Measurements from ENCODE around the gene SMIM23.

Gene SMIM23

DNA sequence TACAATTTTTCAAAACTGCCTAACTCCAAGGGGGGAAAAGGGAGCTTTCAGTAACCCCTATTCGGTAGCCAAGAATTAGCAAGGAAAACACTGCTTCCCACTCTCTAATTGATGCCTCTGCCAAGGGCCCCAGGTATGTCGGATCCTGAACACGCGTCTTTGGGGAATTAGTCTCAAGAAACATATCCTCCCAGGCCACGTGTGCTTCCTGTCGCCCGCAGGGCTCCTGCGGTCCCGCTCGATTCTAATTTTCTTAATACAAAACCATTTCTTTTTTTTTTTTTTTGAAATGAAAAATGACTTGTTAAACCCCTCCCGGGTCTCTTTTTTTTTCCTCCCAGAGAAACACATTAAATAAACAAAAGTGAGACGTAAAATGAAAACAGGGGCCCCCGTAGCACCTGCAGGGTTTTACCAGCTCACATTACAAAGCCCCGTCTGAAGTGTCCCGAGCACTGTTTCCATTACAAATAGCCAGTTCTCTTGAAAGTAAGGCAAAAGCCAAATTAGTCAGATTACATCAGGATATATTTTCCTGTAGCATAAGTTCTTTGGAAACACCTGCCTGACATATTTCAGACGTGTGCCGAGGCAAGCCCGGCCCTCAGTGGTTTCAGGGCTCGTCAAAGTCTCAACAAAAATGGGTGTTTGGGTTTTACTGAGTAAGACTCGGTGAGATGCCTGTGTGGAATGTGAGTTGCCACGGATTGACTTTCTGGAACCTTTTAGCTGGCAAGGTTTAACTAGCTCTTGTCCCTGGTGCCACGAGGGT is 21.5 kb downstream of the SMIM23 start:
- no peak for DNase-seq (ENCODE audit: low spot score)
- in situ Hi-C loops (cut with MboI; ENCODE audit: low sequenced_read_pairs, unreplicated experiment) = no loop called here
- TF ChIP-seq, protein P1, sequence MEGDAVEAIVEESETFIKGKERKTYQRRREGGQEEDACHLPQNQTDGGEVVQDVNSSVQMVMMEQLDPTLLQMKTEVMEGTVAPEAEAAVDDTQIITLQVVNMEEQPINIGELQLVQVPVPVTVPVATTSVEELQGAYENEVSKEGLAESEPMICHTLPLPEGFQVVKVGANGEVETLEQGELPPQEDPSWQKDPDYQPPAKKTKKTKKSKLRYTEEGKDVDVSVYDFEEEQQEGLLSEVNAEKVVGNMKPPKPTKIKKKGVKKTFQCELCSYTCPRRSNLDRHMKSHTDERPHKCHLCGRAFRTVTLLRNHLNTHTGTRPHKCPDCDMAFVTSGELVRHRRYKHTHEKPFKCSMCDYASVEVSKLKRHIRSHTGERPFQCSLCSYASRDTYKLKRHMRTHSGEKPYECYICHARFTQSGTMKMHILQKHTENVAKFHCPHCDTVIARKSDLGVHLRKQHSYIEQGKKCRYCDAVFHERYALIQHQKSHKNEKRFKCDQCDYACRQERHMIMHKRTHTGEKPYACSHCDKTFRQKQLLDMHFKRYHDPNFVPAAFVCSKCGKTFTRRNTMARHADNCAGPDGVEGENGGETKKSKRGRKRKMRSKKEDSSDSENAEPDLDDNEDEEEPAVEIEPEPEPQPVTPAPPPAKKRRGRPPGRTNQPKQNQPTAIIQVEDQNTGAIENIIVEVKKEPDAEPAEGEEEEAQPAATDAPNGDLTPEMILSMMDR (IDR thresholded peaks at IDR 0.05; ENCODE audit: borderline replicate concordance, control extremely low read depth, extremely low read depth, insufficient read depth, missing control alignments) = no peak

DNA sequence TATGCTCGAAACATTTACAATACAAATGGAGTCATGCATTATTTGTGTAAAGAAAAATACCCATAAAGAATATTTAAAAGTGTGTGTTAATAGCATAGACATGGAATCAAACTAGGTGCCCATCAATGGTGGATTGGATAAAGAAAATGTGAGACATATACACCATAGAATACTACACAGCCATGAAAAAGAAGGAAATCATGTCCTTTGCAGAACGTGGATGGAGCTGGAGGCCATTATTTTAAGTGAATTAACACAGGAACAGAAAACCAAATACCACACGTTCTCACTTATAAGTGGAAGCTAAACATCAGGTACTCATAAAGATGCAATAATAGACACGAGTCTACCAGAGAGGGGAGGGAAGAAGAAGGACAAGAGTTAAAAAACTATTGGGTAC is 22.8 kb downstream of the SMIM23 start:
- TF ChIP-seq, protein P1 (IDR thresholded peaks at IDR 0.05; ENCODE audit: borderline replicate concordance, control extremely low read depth, extremely low read depth, insufficient read depth, missing control alignments) = no peak
- DNase-seq (ENCODE audit: low spot score) = no peak
- in situ Hi-C loops (cut with MboI; ENCODE audit: low sequenced_read_pairs, unreplicated experiment) = no loop called here

DNA sequence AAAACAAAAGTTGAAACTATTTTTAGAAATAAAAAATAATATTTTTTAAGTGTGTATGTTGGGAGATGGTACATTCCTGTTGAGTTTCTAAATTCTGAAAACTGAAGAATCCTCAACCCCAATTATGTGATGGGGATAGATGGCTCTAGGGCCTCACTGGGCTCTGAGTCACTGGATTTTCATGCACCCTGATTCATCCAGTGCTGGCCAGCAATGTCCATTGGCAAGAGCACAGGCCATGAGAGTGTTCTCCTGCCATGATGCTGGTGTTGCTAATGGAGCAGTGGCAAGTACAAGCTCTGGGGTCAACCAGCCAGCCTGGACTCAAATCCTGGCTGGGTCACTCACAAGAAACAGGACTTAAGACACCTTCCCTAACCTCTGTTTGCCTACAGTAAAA is 23.3 kb downstream of the SMIM23 start:
- TF ChIP-seq, protein P1 (IDR thresholded peaks at IDR 0.05; ENCODE audit: borderline replicate concordance, control extremely low read depth, extremely low read depth, insufficient read depth, missing control alignments) = no peak
- in situ Hi-C loops (cut with MboI; ENCODE audit: low sequenced_read_pairs, unreplicated experiment) = no loop called here
- no peak for DNase-seq (ENCODE audit: low spot score)

DNA sequence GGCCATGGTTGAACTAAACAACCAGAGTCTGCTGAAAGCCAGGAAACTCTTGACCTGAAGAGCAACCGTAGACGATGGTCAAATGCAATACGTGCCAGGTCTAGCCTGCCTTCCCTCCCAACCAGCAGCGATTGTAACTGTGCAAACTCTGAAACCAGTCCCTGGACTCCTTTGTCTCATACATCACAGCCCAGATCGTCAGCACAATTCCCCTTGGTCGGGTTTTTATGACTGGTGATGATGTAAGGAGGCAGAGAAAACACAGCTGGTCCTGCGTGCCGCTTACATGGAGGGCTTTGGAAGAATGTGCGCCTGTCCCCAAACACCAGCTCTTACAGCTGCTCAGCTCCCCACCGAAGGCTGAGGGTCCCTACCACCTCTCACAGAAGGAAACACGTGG is 24.6 kb downstream of the SMIM23 start:
- no peak for DNase-seq (ENCODE audit: low spot score)
- TF ChIP-seq, protein P1 (IDR thresholded peaks at IDR 0.05; ENCODE audit: borderline replicate concordance, control extremely low read depth, extremely low read depth, insufficient read depth, missing control alignments) = no peak
- in situ Hi-C loops (cut with MboI; ENCODE audit: low sequenced_read_pairs, unreplicated experiment) = no loop called here

DNA sequence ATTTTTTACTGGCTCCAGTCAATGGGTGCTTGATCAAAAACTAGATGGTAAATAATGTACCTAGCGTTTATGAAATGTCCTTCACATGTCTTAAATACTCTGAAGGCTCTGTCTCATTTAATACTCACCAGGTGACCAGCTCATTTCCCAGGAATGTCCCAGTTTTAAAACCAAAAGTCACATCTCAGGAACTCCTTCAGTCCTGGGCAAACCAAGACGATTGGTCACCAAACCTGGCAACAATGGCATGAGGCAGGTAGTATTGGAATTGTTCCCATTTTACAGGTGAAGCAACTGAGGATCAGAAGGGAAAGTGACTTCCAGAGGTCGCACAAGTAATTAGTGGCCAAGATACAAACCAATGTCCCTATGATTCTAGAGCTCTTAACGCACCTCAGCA is 27.7 kb downstream of the SMIM23 start:
- DNase-seq (ENCODE audit: low spot score) = no peak
- TF ChIP-seq, protein P1 (IDR thresholded peaks at IDR 0.05; ENCODE audit: borderline replicate concordance, control extremely low read depth, extremely low read depth, insufficient read depth, missing control alignments) = no peak
- in situ Hi-C loops (cut with MboI; ENCODE audit: low sequenced_read_pairs, unreplicated experiment) = no loop called here

DNA sequence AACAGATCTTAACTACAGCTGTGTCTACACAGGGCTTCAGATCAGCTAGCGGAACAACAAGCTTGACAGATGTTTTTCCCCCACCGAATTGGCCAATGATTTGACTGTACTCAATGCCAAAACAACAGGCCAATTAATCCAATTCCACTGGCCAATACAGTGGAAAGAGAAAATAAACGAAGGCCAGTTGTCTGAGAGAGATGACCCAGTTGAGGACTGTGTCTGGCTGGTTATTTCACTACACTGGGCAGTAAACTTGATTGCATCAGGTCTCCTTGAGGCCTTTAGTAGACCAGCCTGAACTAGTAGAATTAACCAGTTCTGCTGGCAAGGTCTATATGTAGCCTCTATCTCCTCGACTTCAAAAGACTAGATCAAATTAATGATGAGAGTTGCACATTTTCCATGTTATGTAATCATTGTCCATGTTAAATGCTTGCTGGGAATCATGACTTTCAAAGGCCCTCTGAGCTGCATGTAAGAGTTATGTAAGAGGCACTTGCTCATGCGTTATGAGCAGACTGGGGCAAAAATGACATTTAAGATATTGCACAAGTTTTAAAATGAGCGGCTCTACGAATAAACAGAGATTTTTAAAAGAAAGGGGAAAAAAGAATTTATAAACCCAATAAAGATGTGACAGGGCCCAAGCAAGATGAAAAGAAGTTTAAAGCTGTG is 28.3 kb downstream of the SMIM23 start:
- in situ Hi-C loops (cut with MboI; ENCODE audit: low sequenced_read_pairs, unreplicated experiment) = no loop called here
- DNase-seq (ENCODE audit: low spot score) = no peak
- TF ChIP-seq, protein P1 (IDR thresholded peaks at IDR 0.05; ENCODE audit: borderline replicate concordance, control extremely low read depth, extremely low read depth, insufficient read depth, missing control alignments) = no peak
